ENCODE results near the gene PEMT. TPM values are rescaled to one million over a fixed set of nuclear protein-coding genes. Genes with fewer than 3 reads are reported as not detected.

The PEMT gene
- total and polyA plus RNA-seq, 2 of the 4 experiments (the other 2 are of a cell fraction) = 23.3 to 49.5 TPM

GRCh38 chr17:17638467-17638866 is 47.0 kb upstream of the PEMT start:
- Histone ChIP-seq H3K9ac (ENCODE audit: low read depth, low read length) (no peak overlapping the region), H3K79me1 (ENCODE audit: low read depth in 1 of 2, low read length in 2 of 2) (no peaks in the 10 kb centered on the region), H4K20me1 (ENCODE audit: insufficient read depth, low read length) (no peaks in the 10 kb centered on the region), H4K5ac (ENCODE audit: low read depth, low read length) (no peak overlapping the region), H3K18ac (ENCODE audit: low read depth, low read length) (no peak overlapping the region), H3K4me3 (ENCODE audit: insufficient read depth, low read depth, low read length) (no peak overlapping the region), H3K4ac (ENCODE audit: low read depth, low read length) (no peak overlapping the region), H3K9me1 (ENCODE audit: insufficient read depth, low read length) (no peaks in the 10 kb centered on the region), H2BK20ac (ENCODE audit: low read depth, low read length) (no peak overlapping the region), H2AK5ac (ENCODE audit: low read depth, low read length) (no peak overlapping the region), H3K36me3 (ENCODE audit: control insufficient read depth, insufficient read depth, low read length) (no peaks in the 10 kb centered on the region), H2BK120ac (ENCODE audit: low read depth, low read length) (no peak overlapping the region), H2BK15ac (ENCODE audit: low read depth, low read length) (no peak overlapping the region), H2AFZ (replicated peaks; ENCODE audit: low read length, poor library complexity) (no peak overlapping the region), H3K27me3 (ENCODE audit: control insufficient read depth, insufficient read depth, low read length) (peaks cover 16% of the 10 kb centered on the region), H4K8ac (ENCODE audit: low read depth in 2 of 2, low read length in 2 of 2) (no peak overlapping the region), H3K4me2 (ENCODE audit: low read depth, low read length) (no peak overlapping the region), H4K91ac (ENCODE audit: insufficient read depth, low read depth, low read length) (no peak overlapping the region), H3K14ac (replicated peaks; ENCODE audit: low read depth, low read length) (no peak overlapping the region), H3K56ac (ENCODE audit: extremely low read depth, insufficient read depth, low read length) (no peak overlapping the region), H3K27ac (ENCODE audit: insufficient read depth, low read length) (no peak overlapping the region), H3K4me1 (ENCODE audit: control insufficient read depth, insufficient read depth, low read length) (no peaks in the 10 kb centered on the region), H3K23ac (ENCODE audit: low read depth, low read length) (no peak overlapping the region), H3K9me3 (ENCODE audit: control insufficient read depth, insufficient read depth, low read length) (peaks cover 3% of the 10 kb centered on the region), H2AK9ac (replicated peaks; ENCODE audit: low read depth, low read length, poor library complexity) (no peak overlapping the region), H2BK5ac (ENCODE audit: low read depth, low read length, poor library complexity, severe bottlenecking) (no peak overlapping the region)
- ChIA-PET POLR2A (ENCODE audit: unreplicated experiment) (no interaction called here), CTCF (no interaction called here)
- BruUV-seq (replicated peaks) = no TSS peak
- in situ Hi-C loops (cut with MboI; ENCODE audit: low sequenced_read_pairs) (loop anchor here (25.0 kb wide), 1 partner anchor 626 kb away; no protein-coding TSS in a partner anchor), dilution Hi-C loops (cut with HindIII; ENCODE audit: low sequenced_read_pairs, unreplicated experiment) (no loop called here), intact Hi-C loops (cut with micrococcal nuclease) (no loop called here)
- TF ChIP-seq RFX5 (IDR thresholded peaks at IDR 0.05; ENCODE audit: low read depth, low read length) = no peak
- TF ChIP-seq MAFK (IDR thresholded peaks at IDR 0.05; ENCODE audit: low read depth, low read length) = no peak
- DNase-seq (no peak), ATAC-seq (ENCODE audit: low read depth) (no peak)
- no CpG with 5 or more reads among the region's 2 CpGs for WGBS, 2 experiments (ENCODE audit: extremely low coverage in 2 of 2, insufficient read length in 1 of 2)

Measured in IMR-90 (cell line).